K562 (cell line): ENCODE results near the gene ATP6V0E1. TPM values are rescaled to one million over a fixed set of nuclear protein-coding genes. Genes with fewer than 3 reads are reported as not detected.

Experiments used
- ATAC-seq: fragments of 200-7000 bp; cut with Tn5 transposase; 3 replicates; pipeline ENCODE4 v1.9.1; 2020; ENCODE audit warnings: moderate library complexity
- BruUV-seq: library from RNA; stranded (reverse); fragments of 400-500 nt; replicated peaks from 2 replicates; lab custom pipeline; 2021; lab: Mats Ljungman, UMichigan
- CTCF ChIA-PET: fragments of 300-600 bp; formaldehyde crosslinking; extraction: SDS; loops from one replicate; lab custom pipeline; 2021; ENCODE audit warnings: low intra/inter-chr PET ratio; lab: Yijun Ruan, JAX
- POLR2A ChIA-PET: fragments of 300-600, 350-650 bp; sonication (Branson Sonifier 250); formaldehyde crosslinking; extraction: SDS; loops from one replicate; lab custom pipeline; 2021; ENCODE audit warnings: antibody characterized with exemption, inconsistent platforms; lab: Yijun Ruan, JAX
- DNase-seq, 4 experiments: peaks; one replicate each; pipeline versions ENCODE4 v3.0.0 to v3.0.0-alpha.2; 2011 to 2018; ENCODE audit warnings: low spot score in 3 of 4, mixed read lengths in 3 of 4; ENCODE audit errors: extremely low read depth in 1 of 4
- FAIRE-seq: peaks from 2 replicates; lab custom pipeline; 2011; peaks lifted over from hg19 to GRCh38; lab: Jason Lieb, UNC
- H2AFZ ChIP-seq: 2 replicates; pipeline ENCODE4 v1.6.0; 2011; ENCODE audit warnings: low read depth, low read length, control low read depth, inconsistent platforms
- H3K27ac ChIP-seq: fragments of 200-600 bp; 3 replicates; pipeline ENCODE4 v1.8.0; 2011; ENCODE audit warnings: low read depth, mild to moderate bottlenecking, control low read depth, inconsistent platforms, low read length, moderate library complexity, mixed read lengths; ENCODE audit errors: extremely low read depth
- H3K27me3 ChIP-seq, 2 experiments: fragments of 300-600 bp in 1 of 2; 2 replicates in 1 of 2; 3 replicates in 1 of 2; pipeline versions ENCODE4 v1.6.0 to v1.8.0; 2011; ENCODE audit warnings: inconsistent platforms in 2 of 2, low read length in 2 of 2, mild to moderate bottlenecking in 1 of 2, mixed read lengths in 1 of 2, moderate library complexity in 1 of 2; ENCODE audit not compliant: control insufficient read depth in 2 of 2, insufficient read depth in 2 of 2
- H3K36me3 ChIP-seq: fragments of 300-600 bp; 3 replicates; pipeline ENCODE4 v1.8.0; 2011; ENCODE audit warnings: mild to moderate bottlenecking, low read length, inconsistent platforms; ENCODE audit not compliant: control insufficient read depth, insufficient read depth
- H3K4me1 ChIP-seq, 2 experiments: fragments of 200-600 bp in 1 of 2; replicated peaks in 1 of 2; 2 replicates in 1 of 2; 3 replicates in 1 of 2; pipeline versions ENCODE4 v1.5.1 to v1.8.0; 2011; ENCODE audit warnings: inconsistent platforms in 2 of 2, low read length in 2 of 2, mild to moderate bottlenecking in 1 of 2, mixed read lengths in 1 of 2, moderate library complexity in 1 of 2; ENCODE audit not compliant: control insufficient read depth in 2 of 2, insufficient read depth in 2 of 2
- H3K4me2 ChIP-seq: 2 replicates; pipeline ENCODE4 v1.6.1; 2011; ENCODE audit warnings: low read length, control low read depth, inconsistent platforms, mixed read lengths; ENCODE audit not compliant: insufficient read depth
- H3K4me3 ChIP-seq: fragments of 200-600 bp; sonication (generic), shearing (Covaris generic); 2 replicates; pipeline ENCODE4 v1.5.1; 2016; ENCODE audit warnings: control low read depth, inconsistent platforms
- H3K79me2 ChIP-seq: fragments of 200-600 bp; 3 replicates; pipeline ENCODE4 v1.8.0; 2011; ENCODE audit warnings: low read length, inconsistent platforms; ENCODE audit not compliant: control insufficient read depth, insufficient read depth
- H3K9ac ChIP-seq, 2 experiments: 2 replicates each; pipeline versions ENCODE4 v1.6.0 to v1.6.1; 2011; ENCODE audit warnings: low read depth in 2 of 2, low read length in 2 of 2, control low read depth in 1 of 2, inconsistent platforms in 1 of 2, mild to moderate bottlenecking in 1 of 2, mixed read lengths in 1 of 2; ENCODE audit not compliant: insufficient read depth in 1 of 2
- H3K9me1 ChIP-seq: one replicate; pipeline ENCODE4 v1.6.0; 2011; ENCODE audit warnings: inconsistent platforms, mild to moderate bottlenecking, low read length, moderate library complexity; ENCODE audit not compliant: control insufficient read depth, insufficient read depth
- H3K9me3 ChIP-seq: replicated peaks from 2 replicates; pipeline ENCODE4 v1.5.1; 2011; ENCODE audit warnings: low read depth, low read length, inconsistent platforms; ENCODE audit not compliant: control insufficient read depth, insufficient read depth
- H4K20me1 ChIP-seq: replicated peaks from 2 replicates; pipeline ENCODE4 v1.6.1; 2011; ENCODE audit warnings: low read length, inconsistent platforms, mixed read lengths; ENCODE audit not compliant: control insufficient read depth, insufficient read depth
- HSF4 ChIP-seq: fragments of 250-450 bp; sonication (Bioruptor Pico); IDR thresholded peaks from 2 replicates; pipeline ENCODE4 v2.1.2; 2022; ENCODE audit warnings: mild to moderate bottlenecking, moderate library complexity, borderline replicate concordance
- PATZ1 ChIP-seq: fragments of 250-450 bp; sonication (Bioruptor Pico); IDR thresholded peaks from 2 replicates; pipeline ENCODE4 v1.5.0; 2020; ENCODE audit warnings: mild to moderate bottlenecking, borderline replicate concordance
- RREB1 ChIP-seq: fragments of 250-450 bp; sonication (Bioruptor Pico); IDR thresholded peaks from 2 replicates; pipeline ENCODE4 v1.4.0; 2020
- ZFP1 ChIP-seq: fragments of 450-650 bp; formaldehyde crosslinking; IDR thresholded peaks from 2 replicates; pipeline ENCODE4 v1.4.0; 2020; ENCODE audit warnings: mild to moderate bottlenecking, mixed read lengths
- ZNF121 ChIP-seq: sonication (generic); formaldehyde crosslinking; conservative IDR thresholded peaks from 2 replicates; pipeline ENCODE4 v1.8.0; 2022; ENCODE audit warnings: missing genetic modification reagents
- ZNF316 ChIP-seq: fragments of 450-650 bp; IDR thresholded peaks from 2 replicates; pipeline ENCODE4 v1.6.1; 2016
- WGBS: fragments of 100-300 bp; shearing (Covaris generic); methylation state at CpG from one replicate; pipeline ENCODE4 v1.1.6; 2016; ENCODE audit warnings: low coverage, mixed read lengths; ENCODE audit not compliant: insufficient coverage; ENCODE audit errors: missing lambda C conversion rate; 5-methylcytosine and 5-hydroxymethylcytosine counted together
- in situ Hi-C: fragments of 300-500 bp; cut with MboI; formaldehyde crosslinking; loops from 4 replicates; pipeline ENCODE4 v1.15.0; 2018; ENCODE audit warnings: inconsistent platforms, mixed read lengths
- intact Hi-C: fragments of 100-400 bp; cut with micrococcal nuclease; formaldehyde crosslinking; loops from 2 replicates; pipeline ENCODE4 v1.14.2; 2022
- polyA plus RNA-seq, 8 experiments: library from polyadenylated mRNA; depleted of rRNA in 4 of 8; stranded (reverse) in 5 of 8; unstranded in 3 of 8; fragments of >200 nt; fragmentation: Nextera tagmentation in 2 of 8; fragmentation: Illumina TruSeq in 1 of 8; extraction: Ambion mirVana in 2 of 8; extraction: Trizol in 1 of 8; gene quantifications; 2 replicates each; pipeline versions ENCODE4 v1.2.1 to v1.2.3, GENCODE V29; 2011 to 2014; ENCODE audit warnings: inconsistent platforms in 1 of 8, missing spikeins in 1 of 8
- total RNA-seq, 7 experiments: library from RNA; depleted of rRNA in 6 of 7; stranded (reverse); fragments of >200 nt in 6 of 7; fragmentation: Illumina TruSeq in 2 of 7; extraction: Trizol in 2 of 7; gene quantifications; 2 replicates each; pipeline versions ENCODE4 v1.2.1 to v1.2.3, GENCODE V29; 2011 to 2021; ENCODE audit warnings: low replicate concordance in 1 of 7

The ATP6V0E1 gene
- total and polyA plus RNA-seq, 9 of the 15 experiments (the other 6 are each of a cell fraction or from before 2014, with no cell fraction given) = 63.8 to 395 (median 112) TPM

- no peak for FAIRE-seq
- ATAC-seq = no peak
- POLR2A ChIA-PET = interaction anchor here (0.8 kb wide), 1 partner anchor 45 kb away, joined by 3 read pairs; no protein-coding TSS in a partner anchor
- intact Hi-C loops (no loop called here), in situ Hi-C loops (no loop called here)
- Histone ChIP-seq H3K36me3 (peaks cover 48% of the 10 kb centered on the region; the same call in 2 of the 3 replicates), H4K20me1 (peaks cover 13% of the 10 kb centered on the region), H3K4me1 (peaks cover 15 to 16% of the 10 kb centered on the region in 2 experiments; a peak in 4 of 5 replicates), H2AFZ (no peak overlapping the region), H3K9ac (no peak overlapping the region), H3K9me1 (no peaks in the 10 kb centered on the region), H3K27me3 (no peaks in the 10 kb centered on the region), H3K4me3 (no peak overlapping the region), H3K27ac (no peak overlapping the region), H3K9me3 (no peaks in the 10 kb centered on the region), H3K4me2 (no peak overlapping the region), H3K79me2 (peaks cover 49% of the 10 kb centered on the region)
- no peak for TF ChIP-seq PATZ1
- peak; percentile 56; the same call in 1 of the 2 replicates for TF ChIP-seq ZNF121 (CRISPR knock-in tag)
- no TSS peak for BruUV-seq
- CTCF ChIA-PET = no interaction called here
- 94% methylated on average over 3 of the region's 3 CpGs for WGBS
- no peak for DNase-seq
Observed at GRCh38 chr5:173032730-173033129, 49.2 kb downstream of the ATP6V0E1 start.

GRCh38 chr5:173033923-173034322 is 50.4 kb downstream of the ATP6V0E1 start:
- H3K4me1 ChIP-seq = peaks cover 12 to 15% of the 10 kb centered on the region in 2 experiments; a peak in 4 of 5 replicates
- H2AFZ ChIP-seq = no peak overlapping the region
- intact Hi-C loops = no loop called here
- no peaks in the 10 kb centered on the region for H3K27me3 ChIP-seq
- H3K9me3 ChIP-seq = no peaks in the 10 kb centered on the region
- FAIRE-seq = no peak
- H3K4me3 ChIP-seq = no peak overlapping the region
- no peak for ATAC-seq
- no peak for TF ChIP-seq HSF4 (CRISPR knock-in tag)
- no peak for TF ChIP-seq ZFP1
- no peak for TF ChIP-seq ZNF316
- TF ChIP-seq RREB1 (CRISPR knock-in tag) = no peak
- TF ChIP-seq, all 486 proteins: peak for 0
- Histone ChIP-seq H3K4me2 (no peak overlapping the region), H3K36me3 (peaks cover 41% of the 10 kb centered on the region; the same call in 2 of the 3 replicates), H4K20me1 (peaks cover 5% of the 10 kb centered on the region), H3K79me2 (peaks cover 37% of the 10 kb centered on the region), H3K9me1 (no peaks in the 10 kb centered on the region), H3K27ac (no peak overlapping the region), H3K9ac (no peak overlapping the region)
- BruUV-seq = no TSS peak
- ChIA-PET CTCF (no interaction called here), POLR2A (interaction anchor here (1.1 kb wide), 1 partner anchor 12 kb away, joined by 3 read pairs; no protein-coding TSS in a partner anchor)
- in situ Hi-C loops = no loop called here
- DNase-seq = no peak
- 83% methylated on average over 5 of the region's 6 CpGs for WGBS
